HEK293T (cell line): ENCODE measurements around the gene ABI3BP.

ENCODE experiments used
- CTCF ChIA-PET: fragments of 350-600 bp; formaldehyde crosslinking; extraction: SDS; loops from one replicate; lab custom pipeline; 2021; ENCODE audit warnings: antibody characterized with exemption, inconsistent platforms; lab: Yijun Ruan, JAX
- POLR2A ChIA-PET: fragments of 350-600 bp; formaldehyde crosslinking; extraction: SDS; loops from one replicate; lab custom pipeline; 2020; ENCODE audit warnings: antibody characterized with exemption, inconsistent platforms; lab: Yijun Ruan, JAX
- DNase-seq: peaks from one replicate; pipeline ENCODE4 v3.0.0; 2012; ENCODE audit warnings: mixed read lengths; ENCODE audit errors: extremely low spot score
- ARNT ChIP-seq: fragments of 450-650 bp; IDR thresholded peaks from 2 replicates; pipeline ENCODE4 v1.6.1; 2017; ENCODE audit warnings: mild to moderate bottlenecking
- BHLHE40 ChIP-seq: fragments of 450-650 bp; IDR thresholded peaks from 2 replicates; pipeline ENCODE4 v1.6.1; 2016; ENCODE audit warnings: mild to moderate bottlenecking, moderate library complexity, borderline replicate concordance
- CTBP1 ChIP-seq: fragments of 450-650 bp; IDR thresholded peaks from 2 replicates; pipeline ENCODE4 v1.6.1; 2016; ENCODE audit warnings: borderline replicate concordance
- ELF4 ChIP-seq: fragments of 450-650 bp; IDR thresholded peaks from 2 replicates; pipeline ENCODE4 v1.6.1; 2017; ENCODE audit warnings: antibody characterized with exemption
- FOXA1 ChIP-seq: fragments of 450-650 bp; IDR thresholded peaks from 2 replicates; pipeline ENCODE4 v1.6.1; 2016; ENCODE audit warnings: mild to moderate bottlenecking
- FOXK2 ChIP-seq: fragments of 450-650 bp; IDR thresholded peaks from 2 replicates; pipeline ENCODE4 v1.6.1; 2016; ENCODE audit warnings: mild to moderate bottlenecking
- FOXM1 ChIP-seq: fragments of 450-650 bp; IDR thresholded peaks from 2 replicates; pipeline ENCODE4 v1.6.1; 2017; ENCODE audit warnings: mild to moderate bottlenecking, borderline replicate concordance
- HDGF ChIP-seq: fragments of 450-650 bp; IDR thresholded peaks from 2 replicates; pipeline ENCODE4 v1.6.1; 2017; ENCODE audit warnings: antibody characterized with exemption, borderline replicate concordance
- L3MBTL2 ChIP-seq: fragments of 450-650 bp; conservative IDR thresholded peaks from 2 replicates; pipeline ENCODE4 v1.6.1; 2016; ENCODE audit warnings: mild to moderate bottlenecking
- LEF1 ChIP-seq: fragments of 450-650 bp; IDR thresholded peaks from 2 replicates; pipeline ENCODE4 v1.6.1; 2017; ENCODE audit warnings: mild to moderate bottlenecking, borderline replicate concordance
- NFRKB ChIP-seq: fragments of 450-650 bp; IDR thresholded peaks from 2 replicates; pipeline ENCODE4 v1.6.1; 2016; ENCODE audit warnings: mild to moderate bottlenecking, moderate library complexity
- PKNOX1 ChIP-seq: fragments of 450-650 bp; IDR thresholded peaks from 2 replicates; pipeline ENCODE4 v1.6.1; 2016
- SP1 ChIP-seq: fragments of 450-650 bp; IDR thresholded peaks from 2 replicates; pipeline ENCODE4 v1.6.1; 2017
- SUZ12 ChIP-seq: fragments of 450-650 bp; IDR thresholded peaks from 2 replicates; pipeline ENCODE4 v1.6.1; 2016; ENCODE audit warnings: mild to moderate bottlenecking
- TARDBP ChIP-seq: fragments of 450-650 bp; IDR thresholded peaks from 2 replicates; pipeline ENCODE4 v1.6.1; 2016
- ZNF384 ChIP-seq: fragments of 450-650 bp; IDR thresholded peaks from 2 replicates; pipeline ENCODE4 v1.6.1; 2016

Gene ABI3BP

GRCh38 chr3:100976611-100977010 is 16.6 kb downstream of the ABI3BP start:
- ChIA-PET POLR2A (no interaction called here), CTCF (no interaction called here)
- TF ChIP-seq ZNF384 (no peak), NFRKB (no peak), SUZ12 (no peak), HDGF (no peak), ARNT (no peak), FOXK2 (no peak), CTBP1 (no peak), SP1 (no peak), FOXM1 (no peak), TARDBP (no peak), L3MBTL2 (no peak), ELF4 (no peak), LEF1 (no peak)
- DNase-seq: no peak

GRCh38 chr3:100975714-100976113 is 17.5 kb downstream of the ABI3BP start:
- DNase-seq: no peak
- ChIA-PET POLR2A (no interaction called here), CTCF (no interaction called here)
- TF ChIP-seq SP1 (no peak), FOXA1 (no peak), ARNT (no peak), HDGF (no peak), ELF4 (no peak), PKNOX1 (no peak), ZNF384 (no peak), NFRKB (no peak), TARDBP (no peak)

- CTCF ChIA-PET: no interaction called here
- no peak for DNase-seq
These were observed 19.6 kb downstream of the ABI3BP start for GRCh38 chr3:100973594-100973993.

GRCh38 chr3:100972867-100973266 is 20.4 kb downstream of the ABI3BP start:
- CTCF ChIA-PET: no interaction called here
- POLR2A ChIA-PET: no interaction called here
- DNase-seq: no peak
- TF ChIP-seq CTBP1 (no peak), LEF1 (no peak), PKNOX1 (no peak), ZNF384 (no peak), FOXM1 (no peak), FOXA1 (no peak), FOXK2 (no peak), BHLHE40 (no peak), SP1 (no peak), SUZ12 (no peak), ELF4 (no peak), TARDBP (no peak), ARNT (no peak), NFRKB (no peak)

More at GRCh38 chr3:100973594-100973993, 19.6 kb downstream of the ABI3BP start:
- TF ChIP-seq L3MBTL2 (no peak), PKNOX1 (no peak), FOXA1 (no peak), BHLHE40 (no peak), LEF1 (no peak), SUZ12 (no peak), FOXK2 (no peak), NFRKB (no peak), ELF4 (no peak)
- POLR2A ChIA-PET: no interaction called here

- no peak for DNase-seq
- POLR2A ChIA-PET: no interaction called here
- no peak for TF ChIP-seq SP1
- TF ChIP-seq TARDBP: no peak
- no peak for TF ChIP-seq L3MBTL2
- TF ChIP-seq PKNOX1: no peak
- no peak for TF ChIP-seq ELF4
- TF ChIP-seq CTBP1: no peak
- no peak for TF ChIP-seq FOXK2
- CTCF ChIA-PET: no interaction called here
These were observed 20.8 kb downstream of the ABI3BP start for GRCh38 chr3:100972301-100972844.

- CTCF ChIA-PET: no interaction called here
- DNase-seq: no peak
- TF ChIP-seq ELF4 (no peak), TARDBP (no peak), NFRKB (no peak), LEF1 (no peak), ARNT (no peak), FOXA1 (no peak), FOXK2 (no peak), BHLHE40 (no peak), SP1 (no peak), FOXM1 (no peak), ZNF384 (no peak), PKNOX1 (no peak)
- POLR2A ChIA-PET: no interaction called here
These were observed 21.4 kb downstream of the ABI3BP start for GRCh38 chr3:100971798-100972197.
